HG03066 (cell line): Measurements from ENCODE around the gene CLRN3.

ENCODE experiments used
- ATAC-seq: cut with Tn5 transposase; IDR thresholded peaks from one replicate; pipeline ENCODE4 v1.9.1; 2021; ENCODE audit warnings: low read depth; ENCODE audit not compliant: unreplicated experiment

The CLRN3 gene

DNA sequence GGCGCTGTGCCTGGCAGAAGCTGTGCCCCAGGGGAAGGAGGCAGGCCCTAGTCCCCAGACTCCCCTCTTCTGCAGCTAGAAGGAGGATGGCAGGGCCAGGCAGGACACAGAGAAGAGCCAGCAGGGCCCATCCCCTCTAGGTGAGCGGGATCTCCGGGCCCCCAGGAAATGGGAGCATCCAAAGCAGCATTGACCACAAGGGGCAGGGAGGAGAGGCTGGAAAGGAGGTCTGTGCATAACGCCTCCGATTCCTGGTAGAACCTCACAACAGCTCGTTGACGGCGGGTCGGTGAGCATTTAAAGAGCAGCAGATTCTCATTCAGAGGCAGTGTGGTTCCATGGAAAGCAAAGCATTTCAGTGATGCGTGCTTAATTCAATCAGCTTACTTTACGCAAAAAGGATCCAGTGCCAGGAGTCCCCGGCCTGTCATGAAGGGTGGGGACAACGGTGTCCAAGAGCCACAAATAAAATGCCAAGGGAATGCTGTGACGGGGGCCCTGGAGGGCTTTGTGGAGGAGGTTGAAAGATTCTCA lies 41.0 kb downstream of the CLRN3 start:
- no peak for ATAC-seq

DNA sequence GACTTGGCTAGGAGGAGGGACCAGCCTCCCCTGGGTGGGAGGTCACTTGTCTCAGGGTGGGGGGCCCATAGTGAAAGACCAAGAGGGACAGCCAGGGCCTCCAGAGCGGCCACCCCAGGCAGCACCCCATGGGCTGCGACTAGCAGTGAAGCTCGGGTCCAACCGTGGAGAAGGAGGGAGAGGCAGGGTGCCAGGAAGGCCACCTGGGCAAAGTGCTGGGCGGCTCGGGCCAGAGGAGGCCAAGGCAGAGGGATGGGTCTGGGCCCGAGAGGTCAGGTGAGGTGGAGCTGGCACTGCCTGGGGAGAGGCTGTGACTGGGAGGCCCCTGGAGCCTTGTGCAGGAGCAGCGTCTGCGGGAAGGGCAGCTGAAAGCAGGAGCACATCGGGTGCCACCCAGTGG lies 41.8 kb downstream of the CLRN3 start:
- ATAC-seq: no peak

DNA sequence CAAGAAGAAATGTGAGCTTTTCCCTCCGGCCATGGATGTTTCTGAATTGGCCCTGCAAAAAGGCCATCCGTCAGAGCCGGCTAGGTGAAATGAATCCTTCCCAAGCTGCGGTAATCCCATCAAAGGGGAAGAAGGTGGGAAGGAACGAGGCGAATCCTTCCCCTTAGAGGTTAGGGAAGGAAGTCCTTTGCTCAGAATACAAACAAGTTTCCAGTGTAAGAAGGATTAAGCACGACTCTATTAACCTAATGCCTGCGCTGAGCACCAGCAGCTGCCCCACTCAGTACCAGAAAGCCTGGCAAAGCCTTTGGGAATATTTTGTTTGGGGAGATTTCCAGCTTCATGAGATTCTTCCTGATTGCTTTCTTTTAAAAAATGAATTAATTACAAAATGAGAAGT lies 42.8 kb downstream of the CLRN3 start:
- ATAC-seq: no peak

DNA sequence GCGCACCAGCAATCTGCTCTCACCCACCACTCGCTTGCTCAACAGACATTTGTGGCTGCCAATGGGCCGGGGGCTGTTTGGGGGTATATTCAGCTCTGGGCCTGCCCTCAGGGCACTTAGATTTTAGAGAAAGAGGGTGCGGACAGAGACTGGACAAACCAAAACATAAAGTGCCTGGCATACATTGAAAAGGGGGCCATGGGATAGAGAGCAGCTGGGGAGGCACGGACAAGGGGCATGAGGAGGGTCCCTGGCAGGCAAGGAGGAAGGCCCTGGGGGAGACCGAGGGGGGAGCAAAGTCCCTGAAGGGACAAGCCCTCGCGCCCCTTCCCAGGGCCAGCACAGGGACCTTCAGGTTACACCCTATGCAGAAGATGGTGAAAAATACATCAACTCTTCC lies 43.5 kb downstream of the CLRN3 start:
- no peak for ATAC-seq

DNA sequence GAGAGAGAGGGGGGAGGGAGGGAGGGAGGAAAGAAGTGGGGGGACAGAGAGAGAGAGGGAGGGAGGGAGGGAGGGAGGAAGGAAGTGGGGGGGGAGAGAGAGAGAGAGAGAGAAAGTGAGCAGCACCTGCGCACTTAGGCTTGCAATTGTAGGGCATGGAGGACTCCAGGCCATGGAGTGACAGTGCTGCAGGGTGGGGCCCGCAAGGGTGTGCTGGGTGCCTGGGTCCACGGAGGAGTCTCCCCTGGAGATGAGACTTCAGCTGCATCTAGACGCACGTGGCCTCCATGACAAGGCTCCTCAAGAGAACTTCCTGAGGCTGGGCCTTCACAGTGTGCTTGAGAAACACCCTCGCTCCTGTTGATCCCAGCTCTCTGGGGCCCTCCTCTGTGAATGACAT lies 44.5 kb downstream of the CLRN3 start:
- ATAC-seq: no peak

DNA sequence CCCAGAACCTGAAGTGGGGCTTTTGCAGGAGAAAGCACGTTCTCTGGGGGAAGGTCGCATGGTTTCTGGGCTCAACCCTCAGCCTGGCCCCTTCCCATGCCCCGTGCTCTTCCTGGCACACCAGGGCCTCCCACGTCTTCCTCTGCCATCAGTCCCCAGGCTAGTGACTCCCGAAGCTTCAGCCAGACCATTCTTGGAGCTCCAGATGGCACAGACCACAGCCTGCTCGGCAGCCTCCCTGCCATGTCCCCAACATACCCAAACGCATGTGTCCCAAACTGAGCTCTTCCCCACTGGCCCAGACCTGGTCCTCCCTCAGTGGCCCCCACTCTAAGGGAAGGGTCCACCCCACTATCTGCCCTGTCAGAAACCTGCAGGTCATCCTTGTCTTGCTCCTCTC lies 47.0 kb downstream of the CLRN3 start:
- ATAC-seq: no peak

DNA sequence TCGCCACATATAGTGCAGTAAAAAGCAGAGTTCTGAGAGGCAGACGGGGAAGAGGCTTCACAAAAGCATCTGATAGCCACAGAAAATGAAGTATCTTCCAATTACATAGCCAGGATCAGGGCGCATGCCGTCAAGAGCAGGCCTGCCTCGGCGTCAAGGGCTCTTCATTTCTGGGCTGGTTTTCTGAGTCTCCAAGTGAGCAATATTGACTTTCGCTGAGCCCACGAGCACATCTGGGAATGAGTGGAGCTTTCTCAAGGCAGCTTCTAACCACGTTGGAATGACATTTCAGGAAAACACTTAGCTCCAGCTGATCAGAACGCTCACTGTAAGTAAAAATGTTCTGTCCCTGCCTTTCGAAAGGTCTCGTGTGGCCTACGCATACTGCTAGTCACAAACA lies 51.9 kb downstream of the CLRN3 start:
- ATAC-seq: no peak

DNA sequence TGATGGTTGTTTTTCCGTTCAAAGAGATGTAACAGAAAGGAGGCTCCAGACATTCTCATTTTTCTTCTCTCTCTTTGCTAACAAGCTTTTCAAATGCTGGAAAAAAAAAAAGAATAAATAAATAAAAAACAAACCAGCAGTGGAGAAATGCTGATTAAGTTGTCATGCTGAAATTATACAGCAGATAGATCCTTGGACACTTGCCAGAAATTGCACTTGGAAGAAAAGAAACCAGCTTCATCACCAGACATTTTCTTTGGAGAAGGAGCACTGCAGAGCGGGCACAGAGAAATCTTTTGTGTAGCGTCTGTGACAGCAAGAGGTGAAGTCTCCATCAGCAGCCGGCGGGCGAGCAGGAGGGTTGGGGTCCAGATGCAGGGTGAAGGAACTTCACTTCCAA lies 55.8 kb downstream of the CLRN3 start:
- no peak for ATAC-seq

DNA sequence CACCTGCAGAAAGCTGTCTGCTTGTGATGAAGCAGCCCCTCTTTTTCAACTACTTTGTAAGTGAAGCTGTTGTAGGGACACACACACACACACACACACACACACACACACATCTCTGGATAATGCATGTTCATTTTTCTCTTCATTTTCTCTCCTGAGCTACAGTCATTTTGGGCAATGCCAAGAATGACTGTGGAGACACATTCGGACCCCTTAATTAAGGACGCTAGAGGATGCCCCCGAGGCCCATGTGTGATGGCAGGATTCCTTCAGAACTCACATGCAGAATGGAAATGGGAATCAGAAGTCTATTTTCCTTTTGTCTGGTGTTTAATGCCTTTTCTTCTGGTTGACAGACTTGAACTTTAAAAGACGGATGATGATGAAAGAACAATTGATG lies 56.6 kb downstream of the CLRN3 start:
- ATAC-seq: no peak

DNA sequence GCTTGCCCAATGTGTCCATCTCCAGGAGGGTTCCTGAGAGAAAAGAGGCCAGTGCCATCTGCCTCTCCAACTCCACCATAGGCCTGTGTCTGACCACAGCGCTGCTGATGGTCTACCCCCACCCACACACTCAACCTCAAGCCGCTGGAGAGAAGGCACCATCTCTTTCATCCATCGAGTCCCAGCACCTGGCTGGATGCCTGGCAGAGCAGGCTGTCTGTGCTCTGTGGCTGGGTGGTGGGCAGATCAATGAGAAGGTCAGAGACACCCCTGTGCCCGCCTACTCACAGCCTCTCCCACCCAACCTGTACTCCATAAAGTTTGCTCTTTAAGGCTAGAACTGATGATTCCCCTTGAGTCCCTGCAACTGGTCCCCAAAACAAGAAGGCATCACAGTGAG lies 58.0 kb downstream of the CLRN3 start:
- no peak for ATAC-seq

DNA sequence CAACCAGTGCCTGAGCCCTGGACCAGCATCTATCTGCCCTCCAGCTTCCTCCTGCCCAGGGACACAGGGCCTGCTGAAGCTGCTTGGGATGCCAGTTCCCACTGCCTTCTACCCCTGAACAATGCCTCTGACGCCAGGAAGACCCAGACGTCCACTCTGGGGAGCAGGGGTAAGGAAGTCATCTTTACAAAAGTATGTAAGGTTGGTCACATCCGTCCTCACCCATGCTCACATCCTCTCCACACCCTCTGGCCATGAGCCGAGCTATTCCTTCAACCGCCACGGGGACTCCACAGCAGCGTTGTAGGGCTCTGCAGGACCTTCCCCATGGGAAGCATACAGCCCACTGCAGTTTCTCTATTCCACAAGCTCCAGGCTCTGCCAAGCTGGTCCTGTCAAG lies 58.5 kb downstream of the CLRN3 start:
- ATAC-seq: no peak

DNA sequence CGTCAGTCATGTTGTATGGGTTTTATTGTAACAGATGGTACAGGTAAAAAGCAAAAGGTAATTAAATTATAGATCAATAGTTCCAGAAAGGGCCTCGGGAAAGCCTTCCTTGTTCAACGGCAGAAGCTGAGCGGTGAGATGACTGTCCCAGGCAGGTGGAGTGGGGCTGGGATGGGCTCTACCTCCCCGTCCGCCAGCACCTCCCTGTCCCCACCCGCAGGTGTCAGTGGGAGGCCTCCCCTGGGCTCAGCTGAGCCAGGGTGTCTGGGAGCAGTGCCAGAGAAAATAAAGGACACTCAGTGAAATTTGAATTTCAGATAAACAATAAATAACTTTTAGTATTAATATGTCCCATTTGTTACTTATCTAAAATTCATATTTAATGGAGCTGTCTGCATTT lies 58.9 kb downstream of the CLRN3 start:
- no peak for ATAC-seq

DNA sequence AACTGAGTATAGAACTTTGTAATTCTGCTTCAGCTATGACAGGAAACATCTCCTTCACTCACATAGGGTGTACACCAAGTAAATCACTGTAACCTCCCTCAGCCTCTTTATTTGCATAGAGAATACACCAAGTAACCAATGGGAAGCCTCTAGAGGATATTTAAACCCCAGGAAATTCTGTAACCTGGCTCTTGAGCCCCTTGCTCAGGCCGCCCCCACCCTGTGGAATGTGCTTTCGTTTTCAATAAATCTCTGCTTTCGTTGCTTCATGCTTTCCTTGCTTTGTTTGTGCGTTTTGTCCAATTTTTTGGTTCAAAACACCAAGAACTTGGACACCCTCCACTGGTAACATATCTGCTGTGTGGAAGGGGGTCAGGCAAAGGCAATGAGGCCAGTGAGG lies 60.2 kb downstream of the CLRN3 start:
- no peak for ATAC-seq

DNA sequence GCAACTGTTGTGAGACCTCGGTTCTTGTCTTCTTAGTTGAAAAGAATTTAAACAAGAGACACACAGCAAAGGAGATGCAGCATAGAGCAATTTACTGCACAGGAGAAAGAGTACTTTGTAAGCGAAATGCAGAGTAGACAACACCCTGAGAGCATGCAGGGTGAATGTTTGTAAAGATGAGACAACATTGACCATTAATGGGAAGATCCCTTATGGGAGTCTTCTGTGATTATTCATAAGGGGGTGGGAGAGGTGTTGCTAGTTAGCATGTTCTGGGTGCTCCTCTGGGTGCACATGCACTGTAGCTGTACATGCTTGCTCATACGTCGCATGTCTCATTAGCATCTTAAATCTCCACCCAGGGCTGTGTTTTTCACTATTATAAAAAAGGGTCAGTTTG lies 62.3 kb downstream of the CLRN3 start:
- no peak for ATAC-seq
